Activated B cell treated with CpG ODN at 0.5 μM for 24 hours (primary cell): Measurements from ENCODE around the gene NECAB3. TPM values are rescaled to one million over a fixed set of nuclear protein-coding genes. Genes with fewer than 3 reads are reported as not detected.
"Not testable (repeated sequence)": the region's sequence is repeated elsewhere in the genome, so short reads cannot be mapped to it uniquely, and the experiment has no call there.

Experiments
- ATAC-seq: fragments of 200-7000 bp; cut with Tn5 transposase; one replicate; pipeline ENCODE4 v1.10.0; 2021; ENCODE audit warnings: low read depth, mild to moderate bottlenecking, moderate library complexity
- CTCF ChIA-PET: fragments of 350-600 bp; sonication (Branson Sonifier 250); formaldehyde crosslinking; loops from one replicate; lab custom pipeline; 2021; ENCODE audit warnings: antibody characterized with exemption; lab: Charles Lee
- POLR2A ChIA-PET: fragments of 350-600 bp; sonication (Branson Sonifier 250); formaldehyde crosslinking; loops from one replicate; lab custom pipeline; 2021; ENCODE audit warnings: antibody characterized with exemption; lab: Charles Lee
- DNase-seq: peaks from one replicate; pipeline ENCODE4 v3.0.0; 2022
- H3K27ac Mint-ChIP-seq: one replicate; pipeline ENCODE4 v1.8.0; 2020; ENCODE audit warnings: mixed read lengths
- H3K27me3 Mint-ChIP-seq: one replicate; pipeline ENCODE4 v1.8.0; 2021; ENCODE audit warnings: mixed read lengths
- H3K36me3 Mint-ChIP-seq: one replicate; pipeline ENCODE4 v1.8.0; 2021; ENCODE audit warnings: low read depth, mixed read lengths
- H3K4me1 Mint-ChIP-seq: one replicate; pipeline ENCODE4 v1.8.0; 2021; ENCODE audit warnings: mixed read lengths
- H3K4me3 Mint-ChIP-seq: one replicate; pipeline ENCODE4 v1.8.0; 2020; ENCODE audit warnings: mild to moderate bottlenecking, mixed read lengths
- H3K9me3 Mint-ChIP-seq: one replicate; pipeline ENCODE4 v1.8.0; 2020; ENCODE audit warnings: mixed read lengths
- CTCF ChIP-seq: fragments of 200-600 bp; IDR thresholded peaks from one replicate; pipeline ENCODE4 v1.8.0; 2022; ENCODE audit warnings: antibody characterized with exemption, mild to moderate bottlenecking
- intact Hi-C: fragments of 100-400 bp; cut with micrococcal nuclease; formaldehyde crosslinking; loops from one replicate; pipeline ENCODE4 v1.15.1; 2024
- total RNA-seq: library from RNA; stranded (reverse); gene quantifications from 2 replicates; pipeline ENCODE4 v1.2.3, GENCODE V29; 2022

NECAB3 gene
- total RNA-seq, 1 donor from 2014 or later = 7.5 TPM

GRCh38 chr20:33636776-33637175, 37.5 kb downstream of the NECAB3 start:
- Mint-ChIP-seq H3K36me3 (peaks cover 61% of the 10 kb centered on the region), H3K27ac (no peak overlapping the region), H3K9me3 (no peaks in the 10 kb centered on the region), H3K27me3 (no peaks in the 10 kb centered on the region), H3K4me1 (no peaks in the 10 kb centered on the region), H3K4me3 (no peak overlapping the region)
- intact Hi-C loops = no loop called here
- no peak for DNase-seq
- CTCF ChIA-PET = no interaction called here
- ATAC-seq = no peak
- no peak for TF ChIP-seq CTCF
- POLR2A ChIA-PET = no interaction called here

GRCh38 chr20:33635341-33635740, 38.9 kb downstream of the NECAB3 start:
- Mint-ChIP-seq H3K27ac (no peak overlapping the region), H3K4me1 (no peaks in the 10 kb centered on the region), H3K36me3 (peaks cover 66% of the 10 kb centered on the region), H3K9me3 (no peaks in the 10 kb centered on the region), H3K4me3 (no peak overlapping the region), H3K27me3 (no peaks in the 10 kb centered on the region)
- no peak for ATAC-seq
- ChIA-PET CTCF (no interaction called here), POLR2A (no interaction called here)
- intact Hi-C loops = no loop called here
- no peak for TF ChIP-seq CTCF
- no peak for DNase-seq

GRCh38 chr20:33631910-33632309, 42.3 kb downstream of the NECAB3 start:
- H3K27ac Mint-ChIP-seq, ATAC-seq, intact Hi-C loops, H3K9me3 Mint-ChIP-seq, H3K4me3 Mint-ChIP-seq, CTCF ChIA-PET, POLR2A ChIA-PET, DNase-seq, H3K27me3 Mint-ChIP-seq, H3K4me1 Mint-ChIP-seq: not testable (repeated sequence)
- H3K36me3 Mint-ChIP-seq = peaks cover 71% of the 10 kb centered on the region

DNA sequence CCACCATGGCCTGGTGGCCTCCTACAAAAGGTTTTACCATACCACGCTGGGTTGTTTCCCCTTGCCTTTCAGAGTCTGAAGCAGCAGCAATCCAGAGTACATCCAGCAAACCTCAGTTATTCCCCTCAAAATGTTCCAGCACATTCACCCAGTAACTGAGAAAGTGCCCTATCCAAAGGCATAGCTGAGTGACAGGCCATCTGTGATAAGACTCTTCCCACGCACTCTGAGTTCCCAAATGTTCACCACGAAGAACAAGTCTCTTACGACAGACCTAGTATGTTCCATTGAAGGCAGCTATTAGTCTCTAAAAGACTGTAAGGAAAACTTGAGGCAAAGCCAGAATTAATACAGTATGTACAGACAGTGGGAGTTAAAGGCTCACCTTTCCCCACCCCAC, 43.7 kb downstream of the NECAB3 start:
- ChIA-PET CTCF (interaction anchor here (0.9 kb wide), 1 partner anchor 11 kb away, joined by 3 read pairs; no protein-coding TSS in a partner anchor), POLR2A (interaction anchor here (0.6 kb wide), 1 partner anchor 1096 kb away, joined by 5 read pairs; no protein-coding TSS in a partner anchor)
- ATAC-seq (no peak), DNase-seq (no peak)
- no peak for TF ChIP-seq CTCF
- Mint-ChIP-seq H3K4me3 (no peak overlapping the region), H3K27ac (no peak overlapping the region), H3K27me3 (no peaks in the 10 kb centered on the region), H3K36me3 (peaks cover 77% of the 10 kb centered on the region), H3K9me3 (no peaks in the 10 kb centered on the region), H3K4me1 (no peaks in the 10 kb centered on the region)
- intact Hi-C loops = no loop called here

- Mint-ChIP-seq H3K27me3 (no peaks in the 10 kb centered on the region), H3K9me3 (no peaks in the 10 kb centered on the region), H3K27ac (no peak overlapping the region), H3K36me3 (peaks cover 79% of the 10 kb centered on the region), H3K4me3 (no peak overlapping the region), H3K4me1 (peaks cover under 1% of the 10 kb centered on the region)
- DNase-seq (no peak), ATAC-seq (no peak)
- CTCF ChIA-PET = no interaction called here
- intact Hi-C loops = no loop called here
- POLR2A ChIA-PET = interaction anchor here (1.0 kb wide), 1 partner anchor 20 kb away, joined by 3 read pairs; no protein-coding TSS in a partner anchor
- no peak for TF ChIP-seq CTCF
Measured at GRCh38 chr20:33629979-33630378, 44.2 kb downstream of the NECAB3 start.

DNA sequence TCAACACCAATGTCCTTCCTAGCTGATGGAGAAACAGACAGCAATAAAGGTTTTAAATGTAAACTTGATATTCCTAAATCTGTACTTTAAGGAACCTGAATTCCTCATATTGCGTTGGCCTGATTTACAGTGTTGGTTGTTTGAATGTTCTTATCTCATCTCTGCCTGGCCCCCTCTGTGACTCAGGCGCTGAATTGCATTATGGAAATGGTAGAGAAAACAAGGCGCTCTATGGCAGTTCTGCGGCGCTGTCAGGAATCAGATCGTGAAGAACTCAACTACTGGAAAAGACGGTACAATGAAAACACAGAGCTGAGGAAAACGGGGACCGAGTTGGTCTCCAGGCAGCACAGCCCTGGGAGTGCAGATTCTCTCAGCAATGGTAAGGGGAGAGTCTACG, 44.7 kb downstream of the NECAB3 start:
- no peak overlapping the region for H3K4me3 Mint-ChIP-seq
- no peaks in the 10 kb centered on the region for H3K9me3 Mint-ChIP-seq
- ChIA-PET CTCF (no interaction called here), POLR2A (interaction anchor here (1.0 kb wide), 1 partner anchor 20 kb away, joined by 3 read pairs; no protein-coding TSS in a partner anchor)
- H3K36me3 Mint-ChIP-seq = peaks cover 80% of the 10 kb centered on the region
- H3K27me3 Mint-ChIP-seq = no peaks in the 10 kb centered on the region
- no peak for DNase-seq
- intact Hi-C loops = no loop called here
- no peak for ATAC-seq
- H3K4me1 Mint-ChIP-seq = peaks cover 5% of the 10 kb centered on the region
- H3K27ac Mint-ChIP-seq = no peak overlapping the region
- no peak for TF ChIP-seq CTCF
